Uterus (tissue), 2 donors: ENCODE data around the gene ACCSL.

ENCODE experiments used
- CTCF ChIP-seq, 4 experiments: fragments of 200-600 bp in 2 of 4; fragments of 450-650 bp in 2 of 4; sonication (generic) in 2 of 4; IDR thresholded peaks; one replicate each; pipeline ENCODE4 v1.5.1; 2016 to 2019; ENCODE audit warnings: antibody characterized with exemption in 4 of 4, mild to moderate bottlenecking in 2 of 4, moderate library complexity in 1 of 4
- POLR2A ChIP-seq, 2 donors: fragments of 450-650 bp; IDR thresholded peaks; one replicate each; pipeline ENCODE4 v1.6.1; 2016; ENCODE audit warnings: antibody characterized with exemption in 2 of 2, mild to moderate bottlenecking in 1 of 2, moderate library complexity in 1 of 2

GRCh38 chr11:44085330-44085729 is 37.5 kb downstream of the ACCSL start:
- TF ChIP-seq CTCF (IDR thresholded peaks at IDR 0.05), result no peak
- TF ChIP-seq POLR2A (IDR thresholded peaks at IDR 0.05), result no peak
